Naive B cell (primary cell): Measurements from ENCODE around the gene MAPKAPK2. TPM values are rescaled to one million over a fixed set of nuclear protein-coding genes. Genes with fewer than 3 reads are reported as not detected.

Experiments
- ATAC-seq, 2 donors: fragments of 150-1000 bp; cut with Tn5 transposase; 2 replicates each; pipeline ENCODE4 v1.10.0; 2021; ENCODE audit warnings: low read depth in 2 of 2, mild to moderate bottlenecking in 2 of 2, moderate library complexity in 2 of 2
- DNase-seq: peaks from one replicate; pipeline ENCODE4 v3.0.0; 2022
- H3K27ac Mint-ChIP-seq, 6 donors: one replicate each; pipeline ENCODE4 v1.8.0; 2020 to 2022; ENCODE audit warnings: mild to moderate bottlenecking in 6 of 6, mixed read lengths in 6 of 6, moderate library complexity in 5 of 6, inconsistent platforms in 2 of 6
- H3K27me3 Mint-ChIP-seq, 3 donors: one replicate each; pipeline ENCODE4 v1.8.0; 2021 to 2022; ENCODE audit warnings: mixed read lengths in 3 of 3, mild to moderate bottlenecking in 1 of 3
- H3K36me3 Mint-ChIP-seq, 2 donors: one replicate each; pipeline ENCODE4 v1.8.0; 2020 to 2022; ENCODE audit warnings: mixed read lengths in 2 of 2, inconsistent platforms in 1 of 2, mild to moderate bottlenecking in 1 of 2
- H3K4me1 Mint-ChIP-seq, 3 donors: one replicate each; pipeline ENCODE4 v1.8.0; 2020 to 2022; ENCODE audit warnings: mixed read lengths in 3 of 3, inconsistent platforms in 1 of 3, mild to moderate bottlenecking in 1 of 3, moderate library complexity in 1 of 3
- H3K4me3 Mint-ChIP-seq, 8 donors: one replicate each; pipeline ENCODE4 v1.8.0; 2020 to 2022; ENCODE audit warnings: mild to moderate bottlenecking in 8 of 8, mixed read lengths in 8 of 8, moderate library complexity in 8 of 8, inconsistent platforms in 2 of 8
- H3K9me3 Mint-ChIP-seq, 7 donors: one replicate each; pipeline ENCODE4 v1.8.0; 2020 to 2022; ENCODE audit warnings: mixed read lengths in 7 of 7, mild to moderate bottlenecking in 5 of 7, inconsistent platforms in 2 of 7, moderate library complexity in 1 of 7
- polyA plus RNA-seq, 6 donors: library from polyadenylated mRNA; unstranded; fragments of 300-500 nt; fragmentation: Illumina TruSeq; gene quantifications; one replicate each; pipeline ENCODE4 v1.2.3, GENCODE V29; 2021; ENCODE audit warnings: low read depth in 6 of 6

Gene MAPKAPK2
- polyA plus RNA-seq, 6 donors from 2014 or later: 1.7 to 3.6 (median 2.8) TPM

GRCh38 chr1:206664740-206665139, 20.0 kb upstream of the MAPKAPK2 start:
- no peak for ATAC-seq
- Mint-ChIP-seq H3K9me3 (no peaks in the 10 kb centered on the region), H3K27me3 (peaks cover 30 to 51% (median 44%) of the 10 kb centered on the region in 3 donors), H3K4me3 (peak overlapping the region in 3 of 8 donors; percentile 55 to 87 (median 57)), H3K27ac (peak overlapping the region in 3 of 6 donors; percentile 13 to 52 (median 49)), H3K4me1 (peaks cover 18 to 32% (median 24%) of the 10 kb centered on the region in 3 donors), H3K36me3 (no peaks in the 10 kb centered on the region)
- DNase-seq: no peak

DNA sequence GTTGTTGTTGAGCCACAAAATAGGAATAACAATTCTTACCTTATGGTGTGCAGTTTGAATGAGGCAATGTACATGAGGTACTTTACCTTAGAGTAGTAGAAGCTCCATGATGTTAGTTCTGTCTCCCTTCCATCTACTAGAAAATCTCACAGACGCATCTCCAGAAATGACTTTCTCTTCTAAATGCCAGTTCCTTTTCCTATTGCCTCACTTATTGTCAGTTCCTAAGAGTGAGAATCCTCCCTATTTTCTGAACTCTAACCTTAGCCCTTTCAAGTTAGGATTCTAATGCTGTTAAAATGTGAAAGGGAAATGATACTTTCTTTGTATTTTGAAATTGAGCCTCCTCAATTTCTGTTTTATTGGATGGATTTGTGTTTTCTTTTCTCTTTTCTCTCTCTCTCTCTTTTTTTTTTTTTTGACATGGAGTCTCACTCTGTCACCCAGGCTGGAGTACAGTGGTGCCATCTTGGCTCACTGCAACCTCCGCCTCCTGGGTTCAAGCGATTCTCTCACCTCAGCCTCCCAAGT, 18.6 kb upstream of the MAPKAPK2 start:
- H3K4me3 Mint-ChIP-seq: no peak overlapping the region

DNA sequence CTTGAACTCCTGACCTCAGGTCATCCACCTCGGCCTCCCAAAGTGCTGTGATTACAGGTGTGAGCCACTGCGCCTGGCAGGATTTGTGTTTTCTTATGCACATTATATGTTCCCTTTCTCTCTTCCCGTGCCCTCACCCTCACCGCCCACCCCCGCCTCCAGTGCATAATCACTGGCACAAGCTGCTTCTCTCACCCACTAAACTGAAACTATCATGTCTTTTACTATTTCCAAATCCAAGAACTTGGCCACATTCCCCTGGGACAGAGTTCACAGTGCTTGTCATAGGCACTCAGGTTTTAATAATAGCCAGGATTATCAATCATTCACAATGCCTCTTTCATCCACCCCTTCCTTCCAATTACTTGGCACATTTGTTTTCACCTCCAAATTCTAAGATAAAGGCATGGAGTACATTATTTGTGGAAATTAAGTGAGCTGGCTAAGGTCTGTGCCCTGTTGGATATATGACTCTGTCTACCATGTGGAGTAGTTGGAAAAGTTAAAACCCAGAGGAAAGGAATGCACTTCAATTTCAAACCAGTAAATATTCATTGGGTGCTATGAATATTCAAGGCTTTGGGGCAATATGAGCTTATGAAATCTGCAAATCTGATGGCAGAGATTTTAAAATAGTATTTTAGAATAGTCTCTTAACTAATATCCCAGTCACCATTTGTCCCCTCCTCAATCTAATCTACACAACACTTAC, 17.6 kb upstream of the MAPKAPK2 start:
- no peaks in the 10 kb centered on the region for H3K36me3 Mint-ChIP-seq
- ATAC-seq (no peak), DNase-seq (no peak)
- peaks cover 31 to 51% (median 39%) of the 10 kb centered on the region in 3 donors for H3K27me3 Mint-ChIP-seq
- H3K4me3 Mint-ChIP-seq: no peak overlapping the region
- no peak overlapping the region for H3K27ac Mint-ChIP-seq
- no peaks in the 10 kb centered on the region for H3K9me3 Mint-ChIP-seq
- peaks cover 18 to 32% (median 24%) of the 10 kb centered on the region in 3 donors for H3K4me1 Mint-ChIP-seq

More for the DNA sequence above, 18.6 kb upstream of the MAPKAPK2 start:
- no peaks in the 10 kb centered on the region for H3K36me3 Mint-ChIP-seq
- H3K9me3 Mint-ChIP-seq: no peaks in the 10 kb centered on the region
- DNase-seq: no peak
- no peak overlapping the region for H3K27ac Mint-ChIP-seq
- ATAC-seq: no peak
- H3K27me3 Mint-ChIP-seq: peaks cover 35 to 54% (median 43%) of the 10 kb centered on the region in 3 donors
- H3K4me1 Mint-ChIP-seq: peaks cover 18 to 32% (median 24%) of the 10 kb centered on the region in 3 donors

- H3K9me3 Mint-ChIP-seq: no peaks in the 10 kb centered on the region
- DNase-seq (no peak), ATAC-seq (no peak)
- H3K4me1 Mint-ChIP-seq: peaks cover 18 to 28% (median 18%) of the 10 kb centered on the region in 3 donors
- no peak overlapping the region for H3K4me3 Mint-ChIP-seq
- peak overlapping the region in 1 of 6 donors; percentile 16 for H3K27ac Mint-ChIP-seq
- peaks cover 31 to 44% (median 34%) of the 10 kb centered on the region in 3 donors for H3K27me3 Mint-ChIP-seq
- no peaks in the 10 kb centered on the region for H3K36me3 Mint-ChIP-seq
These were observed 16.4 kb upstream of the MAPKAPK2 start for GRCh38 chr1:206668351-206668750.

- DNase-seq (no peak), ATAC-seq (no peak)
- Mint-ChIP-seq H3K27me3 (peaks cover 28 to 42% (median 31%) of the 10 kb centered on the region in 3 donors), H3K27ac (no peak overlapping the region), H3K4me3 (no peak overlapping the region), H3K9me3 (no peaks in the 10 kb centered on the region), H3K4me1 (peaks cover 12 to 22% (median 13%) of the 10 kb centered on the region in 3 donors), H3K36me3 (no peaks in the 10 kb centered on the region)
These were observed 15.8 kb upstream of the MAPKAPK2 start for GRCh38 chr1:206668874-206669410.

- Mint-ChIP-seq H3K4me3 (no peak overlapping the region), H3K27ac (no peak overlapping the region), H3K27me3 (peaks cover 21 to 43% (median 42%) of the 10 kb centered on the region in 3 donors), H3K36me3 (no peaks in the 10 kb centered on the region), H3K4me1 (peaks cover 9 to 14% (median 13%) of the 10 kb centered on the region in 3 donors), H3K9me3 (no peaks in the 10 kb centered on the region)
- DNase-seq (no peak), ATAC-seq (peak; percentile 33 to 35)
These were observed 12.6 kb upstream of the MAPKAPK2 start for GRCh38 chr1:206672011-206672688.

- Mint-ChIP-seq H3K4me3 (no peak overlapping the region), H3K27ac (no peak overlapping the region), H3K36me3 (no peaks in the 10 kb centered on the region), H3K4me1 (peaks cover 9 to 14% (median 13%) of the 10 kb centered on the region in 3 donors), H3K27me3 (peaks cover 14 to 38% (median 32%) of the 10 kb centered on the region in 3 donors), H3K9me3 (no peaks in the 10 kb centered on the region)
- ATAC-seq (peak; percentile 52 to 65), DNase-seq (no peak)
These were observed 11.6 kb upstream of the MAPKAPK2 start for GRCh38 chr1:206672844-206673758.

GRCh38 chr1:206674236-206674635, 10.5 kb upstream of the MAPKAPK2 start:
- H3K36me3 Mint-ChIP-seq: no peaks in the 10 kb centered on the region
- H3K9me3 Mint-ChIP-seq: no peaks in the 10 kb centered on the region
- ATAC-seq: no peak
- peaks cover 13 to 32% (median 32%) of the 10 kb centered on the region in 3 donors for H3K27me3 Mint-ChIP-seq
- no peak overlapping the region for H3K27ac Mint-ChIP-seq
- H3K4me3 Mint-ChIP-seq: no peak overlapping the region
- H3K4me1 Mint-ChIP-seq: peaks cover 14 to 24% (median 20%) of the 10 kb centered on the region in 3 donors
- no peak for DNase-seq

GRCh38 chr1:206674745-206675175, 9.9 kb upstream of the MAPKAPK2 start:
- H3K27me3 Mint-ChIP-seq: peaks cover 13 to 32% (median 32%) of the 10 kb centered on the region in 3 donors
- no peaks in the 10 kb centered on the region for H3K36me3 Mint-ChIP-seq
- H3K27ac Mint-ChIP-seq: peak overlapping the region in 1 of 6 donors; percentile 47
- DNase-seq: no peak
- peaks cover 19 to 30% (median 26%) of the 10 kb centered on the region in 3 donors for H3K4me1 Mint-ChIP-seq
- ATAC-seq: no peak
- H3K9me3 Mint-ChIP-seq: no peaks in the 10 kb centered on the region
- H3K4me3 Mint-ChIP-seq: no peak overlapping the region

- no peak for ATAC-seq
- Mint-ChIP-seq H3K4me3 (peak overlapping the region in 1 of 8 donors; percentile 55), H3K36me3 (no peaks in the 10 kb centered on the region), H3K27me3 (peaks cover 8 to 25% (median 23%) of the 10 kb centered on the region in 3 donors), H3K9me3 (no peaks in the 10 kb centered on the region), H3K4me1 (peaks cover 32 to 43% (median 40%) of the 10 kb centered on the region in 3 donors), H3K27ac (peak overlapping the region in 1 of 6 donors; percentile 51)
- no peak for DNase-seq
These were observed 8.2 kb upstream of the MAPKAPK2 start for GRCh38 chr1:206676499-206676898.

GRCh38 chr1:206678490-206678889, 6.2 kb upstream of the MAPKAPK2 start:
- ATAC-seq: no peak
- Mint-ChIP-seq H3K27ac (no peak overlapping the region), H3K27me3 (peaks cover 8 to 25% (median 23%) of the 10 kb centered on the region in 3 donors), H3K4me1 (peaks cover 51 to 63% (median 59%) of the 10 kb centered on the region in 3 donors), H3K36me3 (no peaks in the 10 kb centered on the region), H3K4me3 (no peak overlapping the region), H3K9me3 (no peaks in the 10 kb centered on the region)
- DNase-seq: no peak

- DNase-seq: peak; percentile 86
- Mint-ChIP-seq H3K27ac (peak overlapping the region in 4 of 6 donors; percentile 82 to 98 (median 90)), H3K4me3 (peak overlapping the region; percentile 55 to 91 (median 74)), H3K36me3 (no peaks in the 10 kb centered on the region), H3K27me3 (peaks cover 8 to 23% (median 22%) of the 10 kb centered on the region in 3 donors), H3K4me1 (peaks cover 57 to 73% (median 71%) of the 10 kb centered on the region in 3 donors), H3K9me3 (no peaks in the 10 kb centered on the region)
- peak; percentile 98 for ATAC-seq
These were observed 4.9 kb upstream of the MAPKAPK2 start for GRCh38 chr1:206679738-206680211.
